H9 (cell line): ENCODE measurements around the gene PI4KB. TPM values are rescaled to one million over a fixed set of nuclear protein-coding genes. Genes with fewer than 3 reads are reported as not detected.

Experiments
- DNase-seq: peaks from one replicate; pipeline ENCODE4 v3.0.0-alpha.2; 2017
- H2AFZ ChIP-seq: one replicate; pipeline ENCODE4 v1.6.1; 2013; ENCODE audit warnings: mild to moderate bottlenecking, low read length, control low read depth, moderate library complexity
- H2AK5ac ChIP-seq: 2 replicates; pipeline ENCODE4 v1.6.1; 2013; ENCODE audit warnings: low read length, control low read depth, mixed read lengths; ENCODE audit not compliant: insufficient read length
- H2BK120ac ChIP-seq: one replicate; pipeline ENCODE4 v1.6.1; 2013; ENCODE audit warnings: low read depth, mild to moderate bottlenecking, low read length, control low read depth, inconsistent platforms; ENCODE audit not compliant: poor library complexity, severe bottlenecking
- H2BK12ac ChIP-seq: 2 replicates; pipeline ENCODE4 v1.6.1; 2013; ENCODE audit warnings: low read length, control low read depth, mixed read lengths, low read depth; ENCODE audit not compliant: insufficient read length
- H2BK15ac ChIP-seq: 2 replicates; pipeline ENCODE4 v1.6.1; 2013; ENCODE audit warnings: low read depth, low read length, control low read depth
- H2BK20ac ChIP-seq: one replicate; pipeline ENCODE4 v1.6.1; 2013; ENCODE audit warnings: low read depth, mild to moderate bottlenecking, low read length, control low read depth, inconsistent platforms; ENCODE audit not compliant: poor library complexity, severe bottlenecking
- H2BK5ac ChIP-seq: 2 replicates; pipeline ENCODE4 v1.6.1; 2013; ENCODE audit warnings: low read length, control low read depth, mixed read lengths; ENCODE audit not compliant: insufficient read length
- H3K14ac ChIP-seq: 2 replicates; pipeline ENCODE4 v1.6.1; 2013; ENCODE audit warnings: low read length, control low read depth; ENCODE audit not compliant: insufficient read depth
- H3K18ac ChIP-seq: 2 replicates; pipeline ENCODE4 v1.6.1; 2013; ENCODE audit warnings: low read depth, mild to moderate bottlenecking, mixed read lengths, low read length, control low read depth; ENCODE audit not compliant: insufficient read length
- H3K23ac ChIP-seq: 2 replicates; pipeline ENCODE4 v1.6.1; 2013; ENCODE audit warnings: low read length, control low read depth, mixed read lengths, low read depth; ENCODE audit not compliant: insufficient read length
- H3K23me2 ChIP-seq: 2 replicates; pipeline ENCODE4 v1.6.1; 2013; ENCODE audit warnings: low read depth, mild to moderate bottlenecking, mixed read lengths, low read length, control low read depth; ENCODE audit not compliant: insufficient read length, poor library complexity, severe bottlenecking
- H3K27ac ChIP-seq: 2 replicates; pipeline ENCODE4 v1.5.1; 2013; ENCODE audit warnings: low read length, control low read depth, mixed read lengths, low read depth; ENCODE audit not compliant: insufficient read length
- H3K27me3 ChIP-seq: 2 replicates; pipeline ENCODE4 v1.6.1; 2013; ENCODE audit warnings: low read length, control low read depth, inconsistent platforms; ENCODE audit not compliant: insufficient read depth
- H3K4ac ChIP-seq: 2 replicates; pipeline ENCODE4 v1.6.1; 2013; ENCODE audit warnings: low read depth, mild to moderate bottlenecking, control low read depth, inconsistent platforms, low read length, moderate library complexity
- H3K4me1 ChIP-seq: 2 replicates; pipeline ENCODE4 v1.6.1; 2013; ENCODE audit warnings: low read length, control low read depth, inconsistent platforms; ENCODE audit not compliant: insufficient read depth
- H3K4me2 ChIP-seq: 2 replicates; pipeline ENCODE4 v1.6.1; 2013; ENCODE audit warnings: low read length, control low read depth, mixed read lengths; ENCODE audit not compliant: insufficient read length, insufficient read depth
- H3K56ac ChIP-seq: 2 replicates; pipeline ENCODE4 v1.6.1; 2013; ENCODE audit warnings: low read depth, mild to moderate bottlenecking, mixed read lengths, low read length, control low read depth; ENCODE audit not compliant: insufficient read length
- H3K79me1 ChIP-seq: 2 replicates; pipeline ENCODE4 v1.6.1; 2013; ENCODE audit warnings: low read depth, mild to moderate bottlenecking, moderate library complexity, low read length, control low read depth, inconsistent platforms; ENCODE audit not compliant: insufficient read depth, poor library complexity, severe bottlenecking
- H3K79me2 ChIP-seq: 2 replicates; pipeline ENCODE4 v1.6.1; 2013; ENCODE audit warnings: low read length, control low read depth, inconsistent platforms; ENCODE audit not compliant: insufficient read depth
- H3K9ac ChIP-seq: 2 replicates; pipeline ENCODE4 v1.6.1; 2013; ENCODE audit warnings: low read length, control low read depth, mixed read lengths; ENCODE audit not compliant: insufficient read length; ENCODE audit errors: extremely low read depth
- H3K9me3 ChIP-seq: one replicate; pipeline ENCODE4 v1.6.1; 2013; ENCODE audit warnings: low read depth, low read length, inconsistent platforms; ENCODE audit not compliant: control insufficient read depth
- H3T11ph ChIP-seq: one replicate; pipeline ENCODE4 v1.6.1; 2013; ENCODE audit warnings: mild to moderate bottlenecking, low read length, control low read depth, inconsistent platforms
- H4K20me1 ChIP-seq: one replicate; pipeline ENCODE4 v1.6.1; 2013; ENCODE audit not compliant: control insufficient read depth, insufficient read length, insufficient read depth
- H4K5ac ChIP-seq: 2 replicates; pipeline ENCODE4 v1.6.1; 2013; ENCODE audit warnings: low read depth, mild to moderate bottlenecking, mixed read lengths, low read length, control low read depth; ENCODE audit not compliant: insufficient read length
- H4K8ac ChIP-seq: replicated peaks from 2 replicates; pipeline ENCODE4 v1.6.1; 2013; ENCODE audit warnings: low read length, control low read depth, mixed read lengths, low read depth; ENCODE audit not compliant: insufficient read length
- H4K91ac ChIP-seq: 2 replicates; pipeline ENCODE4 v1.6.1; 2013; ENCODE audit warnings: low read depth, mild to moderate bottlenecking, moderate library complexity, mixed read lengths, low read length, control low read depth; ENCODE audit not compliant: insufficient read length
- H3K27ac Mint-ChIP-seq, 3 experiments: 2 replicates in 2 of 3; 3 replicates in 1 of 3; pipeline ENCODE4 v1.8.0; 2020 to 2021; ENCODE audit warnings: mixed read lengths in 3 of 3, mild to moderate bottlenecking in 1 of 3, moderate library complexity in 1 of 3
- H3K27me3 Mint-ChIP-seq: 2 replicates; pipeline ENCODE4 v1.8.0; 2021; ENCODE audit warnings: low read depth, mild to moderate bottlenecking, moderate library complexity, mixed read lengths
- H3K36me3 Mint-ChIP-seq, 3 experiments: 2 replicates in 2 of 3; 3 replicates in 1 of 3; pipeline ENCODE4 v1.8.0; 2020 to 2021; ENCODE audit warnings: low read depth in 3 of 3, mixed read lengths in 3 of 3; ENCODE audit not compliant: insufficient read depth in 1 of 3
- H3K4me1 Mint-ChIP-seq, 2 experiments: 2 replicates each; pipeline ENCODE4 v1.8.0; 2020; ENCODE audit warnings: mixed read lengths in 2 of 2
- H3K4me3 Mint-ChIP-seq, 2 experiments: 2 replicates in 1 of 2; 3 replicates in 1 of 2; pipeline ENCODE4 v1.8.0; 2020 to 2021; ENCODE audit warnings: mild to moderate bottlenecking in 2 of 2, mixed read lengths in 2 of 2, moderate library complexity in 1 of 2
- H3K9me3 Mint-ChIP-seq, 2 experiments: 2 replicates in 1 of 2; 3 replicates in 1 of 2; pipeline ENCODE4 v1.8.0; 2020; ENCODE audit warnings: mild to moderate bottlenecking in 2 of 2, mixed read lengths in 2 of 2, moderate library complexity in 1 of 2
- WGBS: extraction: QIAGEN DNeasy Blood & Tissue Kit; methylation state at CpG from one replicate; pipeline ENCODE4 v1.1.7; 2013; ENCODE audit warnings: missing lambda C conversion rate, low lambda C conversion rate, mixed read lengths; ENCODE audit not compliant: insufficient read length; ENCODE audit errors: extremely low coverage; 5-methylcytosine and 5-hydroxymethylcytosine counted together
- total RNA-seq: library from RNA; stranded (reverse); gene quantifications from 2 replicates; pipeline ENCODE4 v1.2.1, GENCODE V29; 2021
- TF ChIP-seq, protein P1 (sequence below): fragments of 200-600 bp; sonication (generic); conservative IDR thresholded peaks from 3 replicates; pipeline ENCODE4 v1.8.0; 2021; ENCODE audit warnings: antibody characterized with exemption, mild to moderate bottlenecking

PI4KB gene
- total RNA-seq, 1 experiment from 2014 or later = 39.1 TPM

DNA sequence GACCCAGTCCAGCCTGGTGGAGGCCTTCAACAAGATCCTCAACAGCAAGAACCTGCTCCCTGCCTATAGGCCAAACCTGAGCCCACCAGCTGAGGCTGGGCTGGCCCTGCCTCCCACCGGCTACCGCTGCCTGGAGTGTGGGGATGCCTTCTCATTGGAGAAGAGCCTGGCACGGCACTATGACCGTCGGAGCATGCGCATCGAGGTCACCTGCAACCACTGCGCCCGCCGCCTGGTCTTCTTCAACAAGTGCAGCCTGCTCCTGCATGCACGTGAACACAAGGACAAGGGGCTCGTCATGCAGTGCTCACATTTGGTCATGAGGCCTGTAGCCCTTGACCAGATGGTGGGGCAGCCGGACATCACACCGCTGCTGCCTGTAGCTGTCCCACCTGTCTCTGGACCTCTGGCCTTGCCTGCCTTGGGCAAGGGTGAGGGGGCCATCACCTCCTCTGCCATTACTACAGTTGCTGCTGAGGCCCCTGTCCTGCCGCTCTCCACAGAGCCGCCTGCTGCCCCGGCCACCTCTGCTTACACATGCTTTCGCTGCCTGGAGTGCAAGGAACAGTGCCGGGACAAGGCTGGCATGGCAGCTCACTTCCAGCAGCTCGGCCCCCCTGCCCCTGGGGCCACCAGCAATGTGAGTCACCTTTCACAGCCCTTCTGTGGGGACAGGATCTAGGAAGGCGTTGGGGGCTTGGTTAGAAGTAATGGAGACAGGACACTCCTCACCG, 39.3 kb downstream of the PI4KB start:
- Histone ChIP-seq H2BK5ac (no peak overlapping the region), H3K23me2 (peaks cover 4% of the 10 kb centered on the region), H3K27ac (no peak overlapping the region), H4K91ac (no peak overlapping the region), H2BK12ac (no peak overlapping the region), H3T11ph (no peak overlapping the region), H3K9me3 (no peaks in the 10 kb centered on the region), H3K56ac (no peak overlapping the region), H3K4me1 (no peaks in the 10 kb centered on the region), H3K23ac (no peak overlapping the region), H3K4me2 (no peak overlapping the region), H3K79me1 (no peaks in the 10 kb centered on the region), H2AK5ac (no peak overlapping the region), H4K5ac (no peak overlapping the region), H3K4ac (no peak overlapping the region), H3K18ac (no peak overlapping the region), H3K9ac (no peak overlapping the region), H3K79me2 (peaks cover 8% of the 10 kb centered on the region; the same call in 1 of the 2 replicates), H3K27me3 (no peaks in the 10 kb centered on the region), H2BK15ac (no peak overlapping the region), H2BK120ac (no peak overlapping the region), H3K14ac (no peak overlapping the region), H2AFZ (no peak overlapping the region), H4K20me1 (peaks cover 3% of the 10 kb centered on the region), H4K8ac (no peak overlapping the region), H2BK20ac (no peak overlapping the region)
- H3K9me3 Mint-ChIP-seq = no peaks in the 10 kb centered on the region
- no peak overlapping the region for H3K4me3 Mint-ChIP-seq
- peaks cover 2% of the 10 kb centered on the region; the same call in 1 of the 2 replicates for H3K27me3 Mint-ChIP-seq
- H3K27ac Mint-ChIP-seq = peak overlapping the region in 1 of 3 experiments; percentile 73; a peak in 2 of 7 replicates
- peaks cover 56 to 83% (median 81%) of the 10 kb centered on the region in 3 experiments for H3K36me3 Mint-ChIP-seq
- peaks cover 29 to 50% of the 10 kb centered on the region in 2 experiments for H3K4me1 Mint-ChIP-seq
- no peak for DNase-seq
- WGBS = no CpG with 5 or more reads among the region's 22 CpGs
- TF ChIP-seq, protein P1, sequence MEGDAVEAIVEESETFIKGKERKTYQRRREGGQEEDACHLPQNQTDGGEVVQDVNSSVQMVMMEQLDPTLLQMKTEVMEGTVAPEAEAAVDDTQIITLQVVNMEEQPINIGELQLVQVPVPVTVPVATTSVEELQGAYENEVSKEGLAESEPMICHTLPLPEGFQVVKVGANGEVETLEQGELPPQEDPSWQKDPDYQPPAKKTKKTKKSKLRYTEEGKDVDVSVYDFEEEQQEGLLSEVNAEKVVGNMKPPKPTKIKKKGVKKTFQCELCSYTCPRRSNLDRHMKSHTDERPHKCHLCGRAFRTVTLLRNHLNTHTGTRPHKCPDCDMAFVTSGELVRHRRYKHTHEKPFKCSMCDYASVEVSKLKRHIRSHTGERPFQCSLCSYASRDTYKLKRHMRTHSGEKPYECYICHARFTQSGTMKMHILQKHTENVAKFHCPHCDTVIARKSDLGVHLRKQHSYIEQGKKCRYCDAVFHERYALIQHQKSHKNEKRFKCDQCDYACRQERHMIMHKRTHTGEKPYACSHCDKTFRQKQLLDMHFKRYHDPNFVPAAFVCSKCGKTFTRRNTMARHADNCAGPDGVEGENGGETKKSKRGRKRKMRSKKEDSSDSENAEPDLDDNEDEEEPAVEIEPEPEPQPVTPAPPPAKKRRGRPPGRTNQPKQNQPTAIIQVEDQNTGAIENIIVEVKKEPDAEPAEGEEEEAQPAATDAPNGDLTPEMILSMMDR = no peak
